Cardiac atrium fibroblast (primary cell): ENCODE measurements around the gene ATXN7. TPM values are rescaled to one million over a fixed set of nuclear protein-coding genes. Genes with fewer than 3 reads are reported as not detected.

Experiments used
- total RNA-seq: library from RNA; depleted of rRNA; stranded (reverse); fragments of >200 nt; gene quantifications from 2 replicates; pipeline ENCODE4 v1.2.3, GENCODE V29; 2015

ATXN7 gene, protein sequence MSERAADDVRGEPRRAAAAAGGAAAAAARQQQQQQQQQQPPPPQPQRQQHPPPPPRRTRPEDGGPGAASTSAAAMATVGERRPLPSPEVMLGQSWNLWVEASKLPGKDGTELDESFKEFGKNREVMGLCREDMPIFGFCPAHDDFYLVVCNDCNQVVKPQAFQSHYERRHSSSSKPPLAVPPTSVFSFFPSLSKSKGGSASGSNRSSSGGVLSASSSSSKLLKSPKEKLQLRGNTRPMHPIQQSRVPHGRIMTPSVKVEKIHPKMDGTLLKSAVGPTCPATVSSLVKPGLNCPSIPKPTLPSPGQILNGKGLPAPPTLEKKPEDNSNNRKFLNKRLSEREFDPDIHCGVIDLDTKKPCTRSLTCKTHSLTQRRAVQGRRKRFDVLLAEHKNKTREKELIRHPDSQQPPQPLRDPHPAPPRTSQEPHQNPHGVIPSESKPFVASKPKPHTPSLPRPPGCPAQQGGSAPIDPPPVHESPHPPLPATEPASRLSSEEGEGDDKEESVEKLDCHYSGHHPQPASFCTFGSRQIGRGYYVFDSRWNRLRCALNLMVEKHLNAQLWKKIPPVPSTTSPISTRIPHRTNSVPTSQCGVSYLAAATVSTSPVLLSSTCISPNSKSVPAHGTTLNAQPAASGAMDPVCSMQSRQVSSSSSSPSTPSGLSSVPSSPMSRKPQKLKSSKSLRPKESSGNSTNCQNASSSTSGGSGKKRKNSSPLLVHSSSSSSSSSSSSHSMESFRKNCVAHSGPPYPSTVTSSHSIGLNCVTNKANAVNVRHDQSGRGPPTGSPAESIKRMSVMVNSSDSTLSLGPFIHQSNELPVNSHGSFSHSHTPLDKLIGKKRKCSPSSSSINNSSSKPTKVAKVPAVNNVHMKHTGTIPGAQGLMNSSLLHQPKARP
- total RNA-seq, result 9.4 and 13.0 TPM in 2 replicates

DNA sequence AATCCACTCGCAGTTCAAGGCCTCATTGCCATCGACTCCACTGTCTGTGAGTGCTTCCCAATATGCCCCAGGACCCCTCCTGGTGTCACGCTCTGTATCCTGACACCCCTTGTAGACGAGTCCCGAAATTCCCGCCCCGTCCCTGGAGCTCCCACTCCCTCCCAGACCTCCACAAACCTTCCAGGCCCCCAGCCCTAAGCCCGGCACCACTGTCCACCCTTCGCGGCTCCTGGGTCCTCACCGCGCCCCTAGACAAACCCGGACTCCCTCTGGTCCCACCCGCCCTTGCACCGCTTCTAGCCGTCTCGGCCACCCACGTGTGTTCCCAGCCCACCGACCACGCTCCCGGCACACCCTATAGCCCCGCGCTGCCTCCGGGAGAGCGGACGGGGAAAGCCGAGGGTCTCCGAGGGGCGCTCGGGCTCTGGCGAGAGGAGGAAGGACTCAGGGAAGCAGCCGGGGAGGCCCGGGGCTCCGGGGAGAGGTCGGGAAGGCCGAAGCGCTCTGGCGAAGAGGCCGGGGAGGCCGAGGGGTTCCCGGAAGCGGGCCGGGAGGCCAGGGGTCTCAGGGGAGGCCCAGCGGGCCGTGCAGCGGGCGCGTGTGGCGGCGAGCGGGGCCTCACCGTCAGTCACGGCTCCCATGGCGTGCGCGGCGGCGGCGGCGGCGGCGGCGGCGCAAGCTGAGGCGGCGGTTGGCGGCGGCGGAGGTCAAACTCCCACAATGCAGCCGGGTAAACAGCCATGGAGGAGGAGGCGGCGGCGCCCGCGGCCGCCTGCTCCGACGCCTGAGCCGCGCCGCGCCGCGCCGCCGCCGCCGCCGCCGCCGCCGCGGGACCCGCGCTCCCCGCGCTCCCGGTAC lies at the start of gene ATXN7, which contains the start of gene THOC7:
ATXN7 (plus strand) TSS at position 718 of the 858 bp plus-strand sequence. CDS start 48,732 bp downstream, outside the sequence.
THOC7 (minus strand) TSS at position 656 of the 858 bp plus-strand sequence; CDS start at position 641, 15 bp downstream.

DNA sequence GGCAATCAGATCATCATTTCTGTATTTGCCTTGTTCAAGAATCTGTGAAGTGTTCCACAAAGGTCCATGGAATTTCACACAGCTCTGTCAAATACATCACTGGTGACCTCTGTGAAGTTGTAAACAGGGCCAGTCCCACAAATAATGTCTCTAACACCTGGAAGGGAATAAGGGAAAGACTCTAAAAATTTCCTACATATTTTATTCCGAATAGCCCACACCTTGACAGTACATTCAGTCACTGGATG lies 44.6 kb upstream of the ATXN7 start, which contains the start of gene C3orf49:
C3orf49 (plus strand) TSS at position 149 of the 248 bp plus-strand sequence. CDS start 173 bp downstream, outside the sequence.

DNA sequence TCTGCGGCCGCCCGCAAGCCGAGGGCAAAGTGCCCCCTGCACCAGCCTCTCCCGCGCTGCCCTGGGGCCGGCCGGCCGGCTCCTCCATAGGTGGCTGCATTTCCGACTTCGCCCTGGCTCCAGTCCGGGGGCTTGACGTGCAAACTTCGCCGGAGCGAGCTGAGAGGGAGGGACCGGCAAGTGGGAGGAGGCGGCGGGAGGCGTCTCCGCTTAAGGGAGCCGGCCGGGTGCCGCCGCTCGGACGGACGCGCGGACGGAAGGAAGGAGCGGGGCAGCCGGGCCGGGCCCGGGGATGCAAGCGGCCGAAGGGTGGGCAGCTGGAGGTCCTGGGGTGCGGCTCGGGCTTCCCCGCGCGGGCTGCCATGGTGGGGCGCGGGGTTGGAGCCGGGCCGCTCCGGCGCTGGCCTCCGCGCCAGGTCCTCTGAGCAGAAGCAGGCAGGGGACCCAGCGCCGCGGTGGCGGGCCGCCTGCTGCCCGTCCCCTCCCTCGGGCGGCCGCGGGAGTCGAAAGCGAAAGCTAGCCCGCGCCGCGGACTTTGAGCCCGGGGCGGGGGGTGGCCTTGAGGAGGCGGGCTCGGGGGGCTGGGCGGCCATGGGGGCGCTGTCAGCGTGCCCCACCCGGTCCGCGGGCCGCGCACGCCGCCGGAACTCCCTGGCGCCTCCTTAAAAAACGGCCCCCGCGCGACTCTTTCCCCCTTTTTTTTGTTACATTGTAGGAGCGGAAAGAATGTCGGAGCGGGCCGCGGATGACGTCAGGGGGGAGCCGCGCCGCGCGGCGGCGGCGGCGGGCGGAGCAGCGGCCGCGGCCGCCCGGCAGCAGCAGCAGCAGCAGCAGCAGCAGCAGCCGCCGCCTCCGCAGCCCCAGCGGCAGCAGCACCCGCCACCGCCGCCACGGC lies 48.5 kb downstream of the ATXN7 start, which contains the start of gene SCAANT1:
SCAANT1 (minus strand) TSS at position 511 of the 895 bp plus-strand sequence.

DNA sequence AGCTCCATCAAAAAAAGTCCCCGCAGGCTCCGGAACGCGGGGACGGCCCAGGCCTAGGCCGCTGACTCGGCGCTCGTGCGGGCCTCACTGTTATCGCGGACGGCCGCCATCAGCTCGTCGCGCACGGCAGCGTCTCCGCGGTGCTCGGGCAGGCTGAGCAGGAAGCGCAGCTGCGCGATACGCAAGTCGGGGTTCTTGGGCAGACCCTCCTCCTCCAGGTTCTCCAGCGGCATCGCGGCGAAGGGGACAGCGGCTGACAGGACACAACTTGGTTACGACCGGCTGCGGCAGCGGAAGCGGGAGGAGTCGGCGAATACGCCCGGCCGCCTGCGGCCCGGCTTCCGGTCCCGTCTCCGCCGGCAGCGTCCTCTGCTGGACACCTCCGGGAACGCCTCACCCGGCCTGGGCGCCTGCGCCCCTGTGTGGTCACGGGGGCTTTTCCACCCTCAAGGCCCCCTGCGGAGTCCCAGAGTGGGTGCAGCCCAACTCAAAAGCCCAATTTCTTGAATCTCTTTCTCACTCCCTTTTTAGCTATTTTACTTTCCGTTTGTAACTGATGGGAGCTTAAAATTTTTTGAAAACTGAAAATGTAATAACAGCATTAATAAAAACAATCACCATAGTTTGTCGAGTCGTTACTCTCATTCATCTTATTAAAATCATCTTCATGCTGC lies 159.7 kb downstream of the ATXN7 start, which contains the start of gene PSMD6:
PSMD6 (minus strand) TSS at position 308 of the 674 bp plus-strand sequence; CDS start at position 233, 75 bp downstream.

Other genes starting within 250 kb of the ATXN7 start
- gene SNTN, start 211.2 kb upstream of the ATXN7 start, total RNA-seq, result not detected in 2 replicates
- gene C3orf49, start 44.6 kb upstream of the ATXN7 start, total RNA-seq, result not detected in 2 replicates
- 43.9 and 52.2 TPM in 2 replicates for gene THOC7, start 62 bp upstream of the ATXN7 start, total RNA-seq
- gene SCAANT1, start 48.5 kb downstream of the ATXN7 start, total RNA-seq, result not detected in 2 replicates
- 77.3 and 83.4 TPM in 2 replicates for gene PSMD6, start 159.6 kb downstream of the ATXN7 start, total RNA-seq